K562 (cell line): ENCODE measurements around the gene CCDC88C. TPM values are rescaled to one million over a fixed set of nuclear protein-coding genes. Genes with fewer than 3 reads are reported as not detected.

Experiments
- BRF1 ChIP-seq: IDR thresholded peaks from 3 replicates; pipeline ENCODE4 v1.6.1; 2011; ENCODE audit warnings: borderline replicate concordance, mild to moderate bottlenecking; ENCODE audit not compliant: insufficient read length; ENCODE audit errors: extremely low read depth
- CC2D1A ChIP-seq: fragments of 450-650 bp; IDR thresholded peaks from 2 replicates; pipeline ENCODE4 v1.6.1; 2017; ENCODE audit warnings: mild to moderate bottlenecking
- EP300 ChIP-seq: IDR thresholded peaks from 2 replicates; pipeline ENCODE4 v1.6.1; 2012; ENCODE audit warnings: low read length, improper control_type of control experiment
- FOS ChIP-seq: IDR thresholded peaks from 3 replicates; pipeline ENCODE4 v1.6.1; 2011; ENCODE audit not compliant: insufficient read length; ENCODE audit errors: extremely low read depth
- FOXK2 ChIP-seq, 2 experiments: fragments of 450-650 bp; IDR thresholded peaks in 1 of 2; conservative IDR thresholded peaks in 1 of 2; 2 replicates each; pipeline ENCODE4 v1.6.1; 2016; ENCODE audit warnings: low read depth in 2 of 2, mild to moderate bottlenecking in 1 of 2
- HDAC1 ChIP-seq, 2 experiments: fragments of 450-650 bp; IDR thresholded peaks; 2 replicates each; pipeline ENCODE4 v1.6.1; 2016 to 2017; ENCODE audit warnings: inconsistent platforms in 1 of 2, mild to moderate bottlenecking in 1 of 2, moderate library complexity in 1 of 2
- HSF4 ChIP-seq: fragments of 250-450 bp; sonication (Bioruptor Pico); IDR thresholded peaks from 2 replicates; pipeline ENCODE4 v2.1.2; 2022; ENCODE audit warnings: mild to moderate bottlenecking, moderate library complexity, borderline replicate concordance
- KHSRP ChIP-seq: fragments of 450-650 bp; IDR thresholded peaks from 2 replicates; pipeline ENCODE4 v1.6.1; 2017
- NFE2L1 ChIP-seq: fragments of 450-650 bp; IDR thresholded peaks from 2 replicates; pipeline ENCODE4 v1.6.1; 2016; ENCODE audit warnings: missing genetic modification characterization, low read depth, mild to moderate bottlenecking, missing compliant biosample characterization, moderate library complexity, borderline replicate concordance
- NONO ChIP-seq, 2 experiments: fragments of 200-400 bp in 1 of 2; fragments of 450-650 bp in 1 of 2; formaldehyde crosslinking in 1 of 2; IDR thresholded peaks; 2 replicates each; pipeline ENCODE4 v1.6.1; 2017; ENCODE audit warnings: low read depth in 2 of 2, mild to moderate bottlenecking in 2 of 2, moderate library complexity in 2 of 2, low read length in 1 of 2
- OTX1 ChIP-seq: fragments of 450-650 bp; formaldehyde crosslinking; IDR thresholded peaks from 2 replicates; pipeline ENCODE4 v1.4.0; 2022; ENCODE audit warnings: mild to moderate bottlenecking
- RCOR1 ChIP-seq, 2 experiments: IDR thresholded peaks; 2 replicates each; pipeline ENCODE4 v1.6.1; 2012; ENCODE audit warnings: low read depth in 2 of 2, low read length in 2 of 2, borderline replicate concordance in 1 of 2, improper control_type of control experiment in 1 of 2
- RHOXF2B ChIP-seq: fragments of 250-450 bp; sonication (Bioruptor Pico); conservative IDR thresholded peaks from 2 replicates; pipeline ENCODE4 v1.5.1; 2021
- SIRT6 ChIP-seq: IDR thresholded peaks from one replicate; pipeline ENCODE4 v1.6.1; 2012; ENCODE audit warnings: low read depth, mild to moderate bottlenecking, control low read depth, inconsistent platforms, low read length, moderate library complexity
- XRCC3 ChIP-seq: fragments of 450-650 bp; IDR thresholded peaks from 2 replicates; pipeline ENCODE4 v1.6.1; 2017; ENCODE audit warnings: mild to moderate bottlenecking, moderate library complexity
- YY1 ChIP-seq, 3 experiments: IDR thresholded peaks; 2 replicates each; pipeline ENCODE4 v1.6.1; 2011; ENCODE audit warnings: low read length in 2 of 3, mild to moderate bottlenecking in 2 of 3, moderate library complexity in 2 of 3, borderline replicate concordance in 1 of 3, control low read depth in 1 of 3, low read depth in 1 of 3; ENCODE audit not compliant: insufficient read depth in 3 of 3, insufficient replicate concordance in 2 of 3, control insufficient read depth in 1 of 3, insufficient read length in 1 of 3; ENCODE audit errors: extremely low read depth in 1 of 3
- ZNF41 ChIP-seq: fragments of 250-450 bp; sonication (Bioruptor Pico); conservative IDR thresholded peaks from 2 replicates; pipeline ENCODE4 v1.4.0; 2020; ENCODE audit warnings: mild to moderate bottlenecking
- ZNF444 ChIP-seq: fragments of 250-450 bp; sonication (Bioruptor Pico); IDR thresholded peaks from 2 replicates; pipeline ENCODE4 v1.4.0; 2020; ENCODE audit warnings: mild to moderate bottlenecking, moderate library complexity
- ZNF785 ChIP-seq: fragments of 250-450 bp; sonication (Bioruptor Pico); IDR thresholded peaks from 2 replicates; pipeline ENCODE4 v1.4.0; 2020; ENCODE audit warnings: mild to moderate bottlenecking
- polyA plus RNA-seq, 8 experiments: library from polyadenylated mRNA; depleted of rRNA in 4 of 8; stranded (reverse) in 5 of 8; unstranded in 3 of 8; fragments of >200 nt; fragmentation: Nextera tagmentation in 2 of 8; fragmentation: Illumina TruSeq in 1 of 8; extraction: Ambion mirVana in 2 of 8; extraction: Trizol in 1 of 8; gene quantifications; 2 replicates each; pipeline versions ENCODE4 v1.2.1 to v1.2.3, GENCODE V29; 2011 to 2014; ENCODE audit warnings: inconsistent platforms in 1 of 8, missing spikeins in 1 of 8
- total RNA-seq, 7 experiments: library from RNA; depleted of rRNA in 6 of 7; stranded (reverse); fragments of >200 nt in 6 of 7; fragmentation: Illumina TruSeq in 2 of 7; extraction: Trizol in 2 of 7; gene quantifications; 2 replicates each; pipeline versions ENCODE4 v1.2.1 to v1.2.3, GENCODE V29; 2011 to 2021; ENCODE audit warnings: low replicate concordance in 1 of 7
- TF ChIP-seq, protein P1 (sequence below): fragments of 250-450 bp; sonication (Bioruptor Pico); IDR thresholded peaks from 2 replicates; pipeline ENCODE4 v1.4.0; 2020; ENCODE audit warnings: mild to moderate bottlenecking, moderate library complexity
- TF ChIP-seq, protein P2 (sequence below): fragments of 450-650 bp; formaldehyde crosslinking; IDR thresholded peaks from 2 replicates; pipeline ENCODE4 v1.4.0; 2020; ENCODE audit warnings: mild to moderate bottlenecking, moderate library complexity
- TF ChIP-seq, protein P3 (sequence below), 2 experiments: fragments of 250-450 bp in 1 of 2; fragments of 450-650 bp in 1 of 2; sonication (Bioruptor Pico) in 1 of 2; IDR thresholded peaks; 2 replicates each; pipeline versions ENCODE4 v1.6.1 to v1.8.0; 2016 to 2021; ENCODE audit warnings: mild to moderate bottlenecking in 2 of 2, moderate library complexity in 2 of 2, missing compliant biosample characterization in 1 of 2, missing genetic modification characterization in 1 of 2
- TF ChIP-seq, protein P4 (sequence below): fragments of 450-650 bp; formaldehyde crosslinking; IDR thresholded peaks from 2 replicates; pipeline ENCODE4 v1.4.0; 2020; ENCODE audit warnings: mild to moderate bottlenecking, moderate library complexity

Gene CCDC88C
- total and polyA plus RNA-seq, 9 of the 15 experiments (the other 6 are each of a cell fraction or from before 2014, with no cell fraction given), result 0.62 to 22.5 (median 10.7) TPM

DNA sequence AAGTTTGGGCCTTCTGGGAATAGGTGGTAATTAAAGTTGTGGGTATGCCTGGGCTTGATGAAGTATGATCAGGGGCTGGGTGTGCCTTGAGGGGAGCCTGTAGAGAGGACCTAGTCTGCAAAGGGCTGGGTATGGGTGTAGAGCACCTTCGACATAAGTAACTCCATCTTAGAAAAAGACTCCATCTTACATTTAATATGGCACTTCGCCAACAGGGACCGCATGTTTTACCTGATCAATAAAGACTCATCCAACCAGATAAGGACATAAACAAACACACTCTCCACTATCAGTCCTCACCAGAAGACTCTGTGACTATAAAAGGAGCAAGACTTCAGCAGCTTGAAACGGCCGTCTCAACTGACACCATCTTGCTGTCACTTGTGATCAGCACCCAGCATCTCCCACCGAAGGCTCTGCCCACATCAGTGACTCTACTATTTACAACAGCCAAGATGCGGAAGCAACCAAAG lies 149.6 kb downstream of the CCDC88C start (continued):
- peak in 2 of 3 experiments; percentile 21 to 76 for TF ChIP-seq YY1 (IDR thresholded peaks at IDR 0.05; ENCODE audit: borderline replicate concordance in 1 of 3, control insufficient read depth in 1 of 3, extremely low read depth in 1 of 3, insufficient read depth in 3 of 3, insufficient read length in 1 of 3, insufficient replicate concordance in 2 of 3, low read depth in 1 of 3, low read length in 2 of 3)
- TF ChIP-seq, protein P1, sequence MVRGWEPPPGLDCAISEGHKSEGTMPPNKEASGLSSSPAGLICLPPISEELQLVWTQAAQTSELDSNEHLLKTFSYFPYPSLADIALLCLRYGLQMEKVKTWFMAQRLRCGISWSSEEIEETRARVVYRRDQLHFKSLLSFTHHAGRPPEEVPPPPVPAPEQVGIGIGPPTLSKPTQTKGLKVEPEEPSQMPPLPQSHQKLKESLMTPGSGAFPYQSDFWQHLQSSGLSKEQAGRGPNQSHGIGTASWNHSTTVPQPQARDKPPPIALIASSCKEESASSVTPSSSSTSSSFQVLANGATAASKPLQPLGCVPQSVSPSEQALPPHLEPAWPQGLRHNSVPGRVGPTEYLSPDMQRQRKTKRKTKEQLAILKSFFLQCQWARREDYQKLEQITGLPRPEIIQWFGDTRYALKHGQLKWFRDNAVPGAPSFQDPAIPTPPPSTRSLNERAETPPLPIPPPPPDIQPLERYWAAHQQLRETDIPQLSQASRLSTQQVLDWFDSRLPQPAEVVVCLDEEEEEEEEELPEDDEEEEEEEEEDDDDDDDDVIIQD (CRISPR knock-in tag), result peak; percentile 95
- no peak for TF ChIP-seq XRCC3
- TF ChIP-seq FOXK2 (conservative IDR thresholded peaks at IDR 0.05 in 1 of 2, IDR thresholded peaks at IDR 0.05 in 1 of 2; ENCODE audit: low read depth in 2 of 2), result peak in 1 of 2 experiments; percentile 73; a peak in 3 of 4 replicates
- no peak for TF ChIP-seq NONO (IDR thresholded peaks at IDR 0.05; ENCODE audit: low read depth in 2 of 2, low read length in 1 of 2)
- TF ChIP-seq CC2D1A, result peak; percentile 58; the same call in 1 of the 2 replicates
- TF ChIP-seq SIRT6, result no peak
- 0 out of 2 replicates have a peak, but pooled peaks have one; percentile 23 for TF ChIP-seq ZNF785 (CRISPR knock-in tag)
- TF ChIP-seq HDAC1 (IDR thresholded peaks at IDR 0.05), result peak in 1 of 2 experiments; percentile 47; a peak in 1 of 4 replicates
- peak in 1 of 2 experiments; percentile 66; a peak in 2 of 4 replicates for TF ChIP-seq RCOR1 (IDR thresholded peaks at IDR 0.05; ENCODE audit: borderline replicate concordance in 1 of 2, low read depth in 2 of 2, low read length in 2 of 2)
- TF ChIP-seq, protein P2, sequence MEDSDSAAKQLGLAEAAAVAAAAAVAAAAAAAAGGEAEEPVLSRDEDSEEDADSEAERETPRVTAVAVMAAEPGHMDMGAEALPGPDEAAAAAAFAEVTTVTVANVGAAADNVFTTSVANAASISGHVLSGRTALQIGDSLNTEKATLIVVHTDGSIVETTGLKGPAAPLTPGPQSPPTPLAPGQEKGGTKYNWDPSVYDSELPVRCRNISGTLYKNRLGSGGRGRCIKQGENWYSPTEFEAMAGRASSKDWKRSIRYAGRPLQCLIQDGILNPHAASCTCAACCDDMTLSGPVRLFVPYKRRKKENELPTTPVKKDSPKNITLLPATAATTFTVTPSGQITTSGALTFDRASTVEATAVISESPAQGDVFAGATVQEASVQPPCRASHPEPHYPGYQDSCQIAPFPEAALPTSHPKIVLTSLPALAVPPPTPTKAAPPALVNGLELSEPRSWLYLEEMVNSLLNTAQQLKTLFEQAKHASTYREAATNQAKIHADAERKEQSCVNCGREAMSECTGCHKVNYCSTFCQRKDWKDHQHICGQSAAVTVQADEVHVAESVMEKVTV, result peak; percentile 72
- TF ChIP-seq RHOXF2B (CRISPR knock-in tag), result peak; percentile 94
- peak; percentile 92 for TF ChIP-seq OTX1
- peak; percentile 98 for TF ChIP-seq HSF4 (CRISPR knock-in tag)
- TF ChIP-seq, protein P3, sequence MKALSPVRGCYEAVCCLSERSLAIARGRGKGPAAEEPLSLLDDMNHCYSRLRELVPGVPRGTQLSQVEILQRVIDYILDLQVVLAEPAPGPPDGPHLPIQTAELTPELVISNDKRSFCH (CRISPR knock-in tag; IDR thresholded peaks at IDR 0.05), result peak; percentile 90
- TF ChIP-seq, protein P3 (tag; IDR thresholded peaks at IDR 0.05), result peak; percentile 100
- peak; percentile 63; the same call in 1 of the 2 replicates for TF ChIP-seq NFE2L1
- TF ChIP-seq, protein P4, sequence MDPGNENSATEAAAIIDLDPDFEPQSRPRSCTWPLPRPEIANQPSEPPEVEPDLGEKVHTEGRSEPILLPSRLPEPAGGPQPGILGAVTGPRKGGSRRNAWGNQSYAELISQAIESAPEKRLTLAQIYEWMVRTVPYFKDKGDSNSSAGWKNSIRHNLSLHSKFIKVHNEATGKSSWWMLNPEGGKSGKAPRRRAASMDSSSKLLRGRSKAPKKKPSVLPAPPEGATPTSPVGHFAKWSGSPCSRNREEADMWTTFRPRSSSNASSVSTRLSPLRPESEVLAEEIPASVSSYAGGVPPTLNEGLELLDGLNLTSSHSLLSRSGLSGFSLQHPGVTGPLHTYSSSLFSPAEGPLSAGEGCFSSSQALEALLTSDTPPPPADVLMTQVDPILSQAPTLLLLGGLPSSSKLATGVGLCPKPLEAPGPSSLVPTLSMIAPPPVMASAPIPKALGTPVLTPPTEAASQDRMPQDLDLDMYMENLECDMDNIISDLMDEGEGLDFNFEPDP (CRISPR knock-in tag), result peak; percentile 82; the same call in 1 of the 2 replicates
- TF ChIP-seq ZNF41 (CRISPR knock-in tag), result peak; percentile 96
- no peak for TF ChIP-seq BRF1
- TF ChIP-seq ZNF444, result peak; percentile 90
- no peak for TF ChIP-seq FOS
- peak; percentile 96 for TF ChIP-seq EP300
- TF ChIP-seq KHSRP, result 0 out of 2 replicates have a peak, but pooled peaks have one; percentile 28
